Neural progenitor cell (in vitro differentiated cells): ENCODE data around the gene IGFBP4. TPM values are rescaled to one million over a fixed set of nuclear protein-coding genes. Genes with fewer than 3 reads are reported as not detected.

Experiments
- DNase-seq: peaks from one replicate; pipeline ENCODE4 v3.0.0-alpha.2; 2016; ENCODE audit warnings: low spot score
- H2AFZ ChIP-seq: fragments of 200-600 bp; sonication (generic); replicated peaks from 2 replicates; pipeline ENCODE4 v1.6.1; 2016; ENCODE audit warnings: antibody characterized with exemption
- H3F3A ChIP-seq: fragments of 200-600 bp; sonication (generic); 2 replicates; pipeline ENCODE4 v1.6.1; 2016; ENCODE audit warnings: antibody characterized with exemption, low read depth
- H3K27ac ChIP-seq: fragments of 200-600 bp; sonication (generic); 2 replicates; pipeline ENCODE4 v1.5.1; 2016; ENCODE audit warnings: mild to moderate bottlenecking
- H3K27me3 ChIP-seq: fragments of 200-600 bp; sonication (generic); 2 replicates; pipeline ENCODE4 v1.6.1; 2016; ENCODE audit warnings: mild to moderate bottlenecking, moderate library complexity
- H3K36me3 ChIP-seq: fragments of 200-600 bp; sonication (generic); 2 replicates; pipeline ENCODE4 v1.5.1; 2016
- H3K4me1 ChIP-seq: fragments of 200-600 bp; sonication (generic); 2 replicates; pipeline ENCODE4 v1.6.1; 2016; ENCODE audit warnings: mixed run types
- H3K4me2 ChIP-seq: fragments of 200-600 bp; sonication (generic); 2 replicates; pipeline ENCODE4 v1.6.1; 2016
- H3K4me3 ChIP-seq: fragments of 200-600 bp; sonication (generic); 2 replicates; pipeline ENCODE4 v1.5.1; 2016
- H3K79me2 ChIP-seq: fragments of 200-600 bp; sonication (generic); 2 replicates; pipeline ENCODE4 v1.6.1; 2016; ENCODE audit warnings: low read depth
- H3K9ac ChIP-seq: fragments of 200-600 bp; sonication (generic); 2 replicates; pipeline ENCODE4 v1.6.1; 2016
- H3K9me3 ChIP-seq: fragments of 200-600 bp; sonication (generic); 2 replicates; pipeline ENCODE4 v1.5.1; 2016; ENCODE audit warnings: low read depth
- H4K20me1 ChIP-seq: fragments of 200-600 bp; sonication (generic); 2 replicates; pipeline ENCODE4 v1.6.1; 2016; ENCODE audit warnings: low read depth
- H3K27ac Mint-ChIP-seq: 3 replicates; pipeline ENCODE4 v1.8.0; 2021; ENCODE audit warnings: mixed read lengths
- H3K27me3 Mint-ChIP-seq: 2 replicates; pipeline ENCODE4 v1.8.0; 2022; ENCODE audit warnings: low read depth, mild to moderate bottlenecking, inconsistent platforms, moderate library complexity, mixed read lengths; ENCODE audit not compliant: insufficient read depth
- H3K36me3 Mint-ChIP-seq: 3 replicates; pipeline ENCODE4 v1.8.0; 2021; ENCODE audit warnings: mixed read lengths
- H3K4me1 Mint-ChIP-seq: 3 replicates; pipeline ENCODE4 v1.8.0; 2021; ENCODE audit warnings: mixed read lengths
- H3K4me3 Mint-ChIP-seq: 3 replicates; pipeline ENCODE4 v1.8.0; 2021; ENCODE audit warnings: mild to moderate bottlenecking, moderate library complexity, mixed read lengths
- H3K9me3 Mint-ChIP-seq: 3 replicates; pipeline ENCODE4 v1.8.0; 2020; ENCODE audit warnings: mixed read lengths
- CTCF ChIP-seq: fragments of 200-600 bp; sonication (generic); IDR thresholded peaks from 2 replicates; pipeline ENCODE4 v1.5.1; 2017; ENCODE audit warnings: antibody characterized with exemption, mild to moderate bottlenecking
- EZH2 ChIP-seq: fragments of 200-600 bp; sonication (generic); IDR thresholded peaks from 2 replicates; pipeline ENCODE4 v1.6.1; 2017; ENCODE audit warnings: antibody characterized with exemption, mild to moderate bottlenecking, moderate library complexity
- EZH2phosphoT487 ChIP-seq: fragments of 200-600 bp; sonication (generic); IDR thresholded peaks from 2 replicates; pipeline ENCODE4 v1.6.1; 2017; ENCODE audit warnings: antibody characterized with exemption
- total RNA-seq: library from RNA; depleted of rRNA; stranded (reverse); fragments of >200 nt; gene quantifications from 2 replicates; pipeline ENCODE4 v1.2.3, GENCODE V29; 2015; ENCODE audit warnings: low replicate concordance

The IGFBP4 gene
- total RNA-seq, 1 donor from 2014 or later, result 14.4 TPM

- peaks cover 10% of the 10 kb centered on the region for H3K9me3 Mint-ChIP-seq
- Histone ChIP-seq H3K27ac (no peak overlapping the region), H3K4me3 (no peak overlapping the region), H3K79me2 (no peaks in the 10 kb centered on the region), H3K4me1 (peaks cover 13% of the 10 kb centered on the region), H2AFZ (no peak overlapping the region), H3F3A (peaks cover 12% of the 10 kb centered on the region), H4K20me1 (no peaks in the 10 kb centered on the region), H3K36me3 (no peaks in the 10 kb centered on the region), H3K27me3 (no peaks in the 10 kb centered on the region), H3K4me2 (no peak overlapping the region), H3K9me3 (no peaks in the 10 kb centered on the region), H3K9ac (no peak overlapping the region)
- H3K4me3 Mint-ChIP-seq, result no peak overlapping the region
- no peak for TF ChIP-seq CTCF
- no peak for TF ChIP-seq EZH2phosphoT487
- H3K4me1 Mint-ChIP-seq, result peaks cover 17% of the 10 kb centered on the region
- peaks cover 5% of the 10 kb centered on the region for H3K27me3 Mint-ChIP-seq
- DNase-seq, result no peak
- no peak overlapping the region for H3K27ac Mint-ChIP-seq
- no peaks in the 10 kb centered on the region for H3K36me3 Mint-ChIP-seq
These were observed 16.2 kb upstream of the IGFBP4 start for GRCh38 chr17:40427002-40427491.

GRCh38 chr17:40430272-40431230, 12.7 kb upstream of the IGFBP4 start:
- Histone ChIP-seq H3F3A (no peaks in the 10 kb centered on the region), H3K9me3 (no peaks in the 10 kb centered on the region), H3K27me3 (no peaks in the 10 kb centered on the region), H3K4me1 (peaks cover 7% of the 10 kb centered on the region), H3K36me3 (no peaks in the 10 kb centered on the region), H3K4me3 (no peak overlapping the region), H3K79me2 (no peaks in the 10 kb centered on the region), H3K9ac (no peak overlapping the region), H3K4me2 (no peak overlapping the region), H4K20me1 (no peaks in the 10 kb centered on the region), H2AFZ (no peak overlapping the region), H3K27ac (no peak overlapping the region)
- H3K27me3 Mint-ChIP-seq, result peaks cover 5% of the 10 kb centered on the region
- H3K9me3 Mint-ChIP-seq, result peaks cover 10% of the 10 kb centered on the region
- no peak overlapping the region for H3K27ac Mint-ChIP-seq
- no peaks in the 10 kb centered on the region for H3K36me3 Mint-ChIP-seq
- peaks cover 19% of the 10 kb centered on the region for H3K4me1 Mint-ChIP-seq
- TF ChIP-seq EZH2phosphoT487, result no peak
- no peak for DNase-seq
- H3K4me3 Mint-ChIP-seq, result no peak overlapping the region

DNA sequence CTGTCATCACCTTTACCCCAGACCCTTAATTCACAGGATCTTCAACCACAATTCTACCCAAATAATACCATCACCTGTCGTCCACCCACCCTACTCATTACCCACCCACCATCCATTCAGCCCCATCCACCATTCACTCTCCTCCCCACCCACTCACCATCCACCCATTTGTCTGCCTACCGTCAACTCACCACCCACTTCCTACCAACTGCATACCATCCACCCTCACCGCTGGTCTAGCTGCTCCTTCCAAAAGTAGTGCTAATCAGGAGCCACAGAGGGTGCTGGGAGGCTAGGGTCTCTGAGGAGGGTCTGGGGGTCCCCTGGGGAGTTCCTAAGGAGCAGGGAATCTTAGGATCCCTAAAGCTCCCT, 12.0 kb upstream of the IGFBP4 start:
- Mint-ChIP-seq H3K4me3 (no peak overlapping the region), H3K9me3 (peaks cover 10% of the 10 kb centered on the region), H3K27me3 (peaks cover 5% of the 10 kb centered on the region), H3K27ac (no peak overlapping the region), H3K4me1 (peaks cover 13% of the 10 kb centered on the region), H3K36me3 (no peaks in the 10 kb centered on the region)
- Histone ChIP-seq H3K9me3 (no peaks in the 10 kb centered on the region), H4K20me1 (no peaks in the 10 kb centered on the region), H3K9ac (no peak overlapping the region), H3K27me3 (no peaks in the 10 kb centered on the region), H3K4me3 (no peak overlapping the region), H3K79me2 (no peaks in the 10 kb centered on the region), H3F3A (no peaks in the 10 kb centered on the region), H3K36me3 (no peaks in the 10 kb centered on the region), H3K27ac (no peak overlapping the region), H3K4me2 (no peak overlapping the region), H2AFZ (no peak overlapping the region), H3K4me1 (peaks cover 7% of the 10 kb centered on the region)
- DNase-seq, result no peak
- TF ChIP-seq EZH2, result no peak
- no peak for TF ChIP-seq CTCF
- no peak for TF ChIP-seq EZH2phosphoT487
